GM19455 (cell line): ENCODE measurements around the gene CDHR2.
"Not testable (repeated sequence)": the region's sequence is repeated elsewhere in the genome, so short reads cannot be mapped to it uniquely, and the experiment has no call there.

Experiments
- ATAC-seq: cut with Tn5 transposase; IDR thresholded peaks from one replicate; pipeline ENCODE4 v1.9.1; 2021; ENCODE audit not compliant: unreplicated experiment

CDHR2 gene

GRCh38 chr5:176568657-176569056 lies 19.5 kb downstream of the CDHR2 start:
- ATAC-seq = no peak

- no peak for ATAC-seq
Observed at GRCh38 chr5:176570044-176570443, 20.9 kb downstream of the CDHR2 start.

GRCh38 chr5:176573564-176574296 lies 24.6 kb downstream of the CDHR2 start:
- peak; percentile 73 for ATAC-seq

GRCh38 chr5:176574297-176574591 lies 25.1 kb downstream of the CDHR2 start:
- no peak for ATAC-seq

- no peak for ATAC-seq
Observed at GRCh38 chr5:176575066-176575465, 25.9 kb downstream of the CDHR2 start.

- ATAC-seq = no peak
Observed at GRCh38 chr5:176575488-176576422, 26.6 kb downstream of the CDHR2 start.

GRCh38 chr5:176577312-176578176 lies 28.4 kb downstream of the CDHR2 start:
- no peak for ATAC-seq

GRCh38 chr5:176578391-176578808 lies 29.3 kb downstream of the CDHR2 start:
- ATAC-seq = no peak

GRCh38 chr5:176579323-176579722 lies 30.2 kb downstream of the CDHR2 start:
- ATAC-seq = no peak

GRCh38 chr5:176581361-176581760 lies 32.2 kb downstream of the CDHR2 start:
- no peak for ATAC-seq

GRCh38 chr5:176583076-176583475 lies 33.9 kb downstream of the CDHR2 start:
- ATAC-seq = no peak

- no peak for ATAC-seq
Observed at GRCh38 chr5:176587398-176587797, 38.3 kb downstream of the CDHR2 start.

- ATAC-seq = no peak
Observed at GRCh38 chr5:176588297-176588696, 39.2 kb downstream of the CDHR2 start.

GRCh38 chr5:176589039-176589769 lies 40.1 kb downstream of the CDHR2 start:
- ATAC-seq = no peak

- no peak for ATAC-seq
Observed at GRCh38 chr5:176590035-176590717, 41.0 kb downstream of the CDHR2 start.

GRCh38 chr5:176591667-176592066 lies 42.5 kb downstream of the CDHR2 start:
- ATAC-seq = not testable (repeated sequence)

GRCh38 chr5:176592573-176592972 lies 43.4 kb downstream of the CDHR2 start:
- no peak for ATAC-seq

- ATAC-seq = no peak
Observed at GRCh38 chr5:176593273-176593869, 44.2 kb downstream of the CDHR2 start.

- no peak for ATAC-seq
Observed at GRCh38 chr5:176594554-176594953, 45.4 kb downstream of the CDHR2 start.
